Measurements from ENCODE around the gene ARNT2.

The ARNT2 gene

DNA sequence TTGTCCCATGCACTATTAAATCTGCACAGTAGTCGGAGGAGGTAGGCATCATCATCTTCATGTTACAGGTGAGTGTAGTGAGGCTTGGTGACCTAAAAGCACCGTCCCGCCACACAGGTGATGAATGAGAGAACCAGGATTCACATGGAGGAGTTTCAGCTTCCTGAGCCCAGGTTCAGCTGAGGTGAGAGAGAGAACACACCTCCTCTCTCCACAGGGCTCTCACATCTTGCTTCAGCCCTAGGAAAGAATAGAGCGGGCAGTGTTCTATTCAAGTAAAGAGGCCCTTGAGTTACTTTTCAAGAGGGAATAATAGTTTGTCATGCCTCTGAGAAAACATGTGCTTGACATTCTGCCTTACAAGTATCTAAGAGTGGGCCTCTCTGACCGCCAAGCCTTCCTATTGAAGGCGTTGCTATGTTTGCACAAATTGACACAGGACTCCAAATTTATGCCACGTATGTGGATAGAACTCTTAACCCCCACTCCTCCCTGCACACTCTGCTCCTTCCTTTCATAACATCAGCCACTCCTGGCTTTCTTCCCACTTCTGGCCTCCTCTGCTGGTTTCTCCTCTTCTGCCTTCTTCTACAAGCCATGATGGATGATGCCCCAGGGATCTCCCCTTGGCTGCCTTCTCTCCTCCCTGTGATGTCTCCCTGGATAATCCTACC is 152.6 kb downstream of the ARNT2 start:
- DNase-seq (ENCODE audit: low read depth) = no peak

GRCh38 chr15:80557441-80558234 is 153.5 kb downstream of the ARNT2 start:
- DNase-seq (ENCODE audit: low read depth) = no peak

DNA sequence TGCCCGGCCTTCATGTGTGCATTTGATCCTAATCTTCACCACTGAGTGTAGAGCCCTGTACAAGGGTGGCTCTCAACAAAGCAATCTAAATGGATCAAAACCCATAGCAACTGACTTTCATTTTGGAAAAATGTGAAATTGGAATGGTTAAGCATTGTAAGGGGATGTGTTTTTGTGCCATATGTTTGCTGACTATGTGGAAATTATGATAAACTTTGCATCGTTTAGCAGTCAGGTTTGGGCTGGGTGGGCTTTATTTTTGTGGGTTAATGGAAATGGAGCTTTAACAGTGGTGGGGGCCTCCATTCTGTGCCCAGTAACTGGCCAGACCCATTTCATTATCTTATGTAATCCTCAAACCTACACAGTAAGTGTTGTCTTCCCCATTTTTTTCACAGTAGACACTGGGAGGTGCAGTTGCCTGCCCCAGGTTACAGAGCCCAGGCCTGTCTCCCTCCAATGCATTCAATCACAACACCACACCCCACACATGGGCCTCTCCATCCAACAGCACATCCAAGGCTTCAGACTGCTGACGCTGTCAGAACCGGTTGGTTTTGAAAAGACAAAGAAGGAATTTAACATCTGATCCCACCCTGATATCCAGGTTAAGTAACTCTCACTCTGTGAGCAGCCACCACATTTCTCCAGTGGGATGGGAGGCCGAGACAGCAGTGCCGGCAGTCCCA is 154.6 kb downstream of the ARNT2 start:
- no peak for DNase-seq (ENCODE audit: low read depth)

- no peak for DNase-seq (ENCODE audit: low read depth)
Observed at GRCh38 chr15:80559320-80559693, 155.1 kb downstream of the ARNT2 start.

- no peak for DNase-seq (ENCODE audit: low read depth)
Observed at GRCh38 chr15:80559761-80560160, 155.6 kb downstream of the ARNT2 start.

DNA sequence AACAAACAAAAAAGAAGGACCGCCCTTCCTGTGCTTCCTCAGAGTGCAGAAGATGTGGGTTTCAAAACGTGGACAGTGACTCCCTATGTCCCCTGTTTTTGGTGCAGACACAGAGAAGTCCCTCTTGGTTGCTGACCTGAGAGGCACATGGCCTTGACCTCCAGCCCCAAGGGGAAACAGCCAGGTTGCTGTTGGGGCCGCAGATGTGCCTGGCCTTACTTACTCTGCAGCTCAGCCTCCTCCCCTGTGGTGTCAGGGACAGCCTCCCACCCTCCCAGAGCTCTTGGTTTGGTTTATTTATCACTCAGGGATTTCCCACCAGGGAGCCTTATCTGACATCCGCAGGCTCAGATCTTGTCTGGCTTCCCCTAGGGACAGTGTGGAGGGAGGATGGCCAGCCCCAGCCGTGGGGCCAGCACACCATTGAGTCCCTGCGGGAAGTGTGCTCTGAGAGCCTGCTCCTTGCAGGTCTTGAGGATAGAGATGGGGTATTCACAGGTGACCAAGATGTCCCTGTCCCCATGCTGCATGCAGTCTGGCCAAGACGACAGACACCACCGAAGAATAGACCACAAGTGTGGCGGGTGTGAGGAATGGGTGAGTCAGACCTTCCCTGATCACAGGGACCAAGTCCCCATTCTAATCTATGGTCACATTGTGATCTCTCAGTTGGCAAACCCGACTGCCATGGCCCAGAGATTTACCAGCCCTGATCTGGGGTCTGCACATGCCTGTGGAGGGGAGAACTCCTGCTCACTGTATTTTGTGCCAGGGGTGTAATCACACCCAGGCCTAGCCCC is 156.6 kb downstream of the ARNT2 start:
- DNase-seq (ENCODE audit: low read depth) = no peak

DNA sequence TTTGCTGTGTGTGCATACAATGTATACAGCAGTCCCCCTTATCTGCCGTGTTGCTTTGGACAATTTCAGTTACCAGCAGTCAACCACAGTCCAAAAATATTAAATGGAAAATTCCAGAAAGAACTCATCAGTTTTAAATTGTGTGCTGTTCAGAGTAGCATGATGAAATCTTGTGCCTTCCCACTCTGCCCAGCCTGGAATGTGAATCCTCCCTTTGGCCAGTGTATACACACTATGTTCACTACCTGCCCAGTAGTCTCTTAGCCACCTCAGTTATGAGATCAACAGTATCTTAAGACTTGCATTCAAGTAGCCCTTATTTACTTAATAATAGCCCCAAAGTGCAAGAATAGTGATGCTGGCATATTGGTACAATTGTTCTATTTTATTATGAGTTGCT is 157.3 kb downstream of the ARNT2 start:
- peak; percentile 51 for DNase-seq (ENCODE audit: low read depth)

GRCh38 chr15:80562033-80562432 is 157.9 kb downstream of the ARNT2 start:
- peak; percentile 31 for DNase-seq (ENCODE audit: low read depth)

GRCh38 chr15:80562846-80563245 is 158.7 kb downstream of the ARNT2 start:
- no peak for DNase-seq (ENCODE audit: low read depth)

DNA sequence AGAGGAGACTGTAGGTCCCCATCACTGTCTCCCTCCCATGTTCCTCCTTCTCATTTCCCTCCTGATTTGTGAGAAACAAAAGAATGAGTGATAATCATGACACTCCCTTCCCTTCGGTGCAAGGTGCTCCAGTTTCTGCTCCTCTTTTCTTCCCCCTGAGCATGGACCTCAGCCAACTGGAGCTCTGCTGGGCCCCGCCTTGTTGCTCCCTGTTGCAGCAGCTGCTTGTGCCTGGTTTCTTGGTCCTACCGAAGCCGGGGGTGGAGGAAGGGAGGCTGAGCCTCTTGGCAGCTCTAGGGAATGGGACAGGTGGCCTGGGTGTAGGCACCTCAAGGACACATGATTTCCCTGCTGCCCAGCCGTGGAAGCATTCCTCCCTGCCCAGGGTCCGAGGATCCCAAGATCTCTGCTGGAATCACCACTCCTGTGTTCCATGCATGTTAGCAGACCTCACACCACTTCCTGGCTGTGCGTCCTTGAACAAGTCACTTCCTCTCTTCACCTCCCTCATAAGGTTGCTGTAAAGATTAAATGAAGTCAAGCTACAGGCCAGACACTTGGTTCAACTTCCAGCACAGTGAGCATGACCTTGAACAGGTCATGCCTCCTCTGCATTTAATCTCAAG is 159.3 kb downstream of the ARNT2 start:
- no peak for DNase-seq (ENCODE audit: low read depth)

GRCh38 chr15:80564056-80564455 is 159.9 kb downstream of the ARNT2 start:
- DNase-seq (ENCODE audit: low read depth) = no peak

DNA sequence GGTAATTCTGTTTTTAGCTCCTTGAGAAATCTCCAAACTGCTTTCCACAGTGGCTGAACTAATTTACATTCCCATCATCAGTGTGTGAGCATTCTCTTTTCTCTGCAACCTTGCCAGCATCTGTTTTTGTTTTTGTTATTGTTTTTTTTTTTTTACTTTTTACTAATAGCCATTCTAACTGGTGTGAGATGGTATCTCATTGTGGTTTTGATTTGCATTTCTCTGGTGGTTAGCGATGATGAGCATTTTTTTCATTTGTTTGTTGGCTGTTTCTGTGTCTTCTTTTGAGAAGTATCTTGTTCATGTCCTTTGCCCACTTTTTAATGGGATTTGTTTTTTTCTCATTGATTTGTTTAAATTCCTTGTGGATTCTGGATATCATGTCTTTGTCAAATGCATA is 161.2 kb downstream of the ARNT2 start:
- no peak for DNase-seq (ENCODE audit: low read depth)

DNA sequence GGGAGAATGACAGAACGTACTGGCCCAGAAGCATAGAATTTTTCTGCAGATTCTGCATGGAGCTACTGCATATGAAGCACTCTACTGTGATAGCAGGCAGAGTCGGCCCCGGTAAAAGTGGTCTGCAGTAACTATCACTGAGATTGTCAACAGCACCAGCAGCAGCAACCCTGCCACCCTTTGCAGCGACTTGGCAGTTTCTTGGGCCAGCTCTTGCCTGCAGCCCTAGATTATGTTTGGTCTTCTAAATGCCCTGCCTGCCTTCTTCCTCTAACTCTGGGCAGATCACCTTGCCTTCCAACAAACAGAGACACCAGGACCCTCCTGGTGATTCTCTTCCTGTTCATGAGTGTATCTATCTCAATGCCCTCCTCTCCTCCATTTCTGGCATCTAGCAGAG is 161.8 kb downstream of the ARNT2 start:
- no peak for DNase-seq (ENCODE audit: low read depth)

GRCh38 chr15:80567721-80568157 is 163.6 kb downstream of the ARNT2 start:
- peak; percentile 86 for DNase-seq (ENCODE audit: low read depth)

DNA sequence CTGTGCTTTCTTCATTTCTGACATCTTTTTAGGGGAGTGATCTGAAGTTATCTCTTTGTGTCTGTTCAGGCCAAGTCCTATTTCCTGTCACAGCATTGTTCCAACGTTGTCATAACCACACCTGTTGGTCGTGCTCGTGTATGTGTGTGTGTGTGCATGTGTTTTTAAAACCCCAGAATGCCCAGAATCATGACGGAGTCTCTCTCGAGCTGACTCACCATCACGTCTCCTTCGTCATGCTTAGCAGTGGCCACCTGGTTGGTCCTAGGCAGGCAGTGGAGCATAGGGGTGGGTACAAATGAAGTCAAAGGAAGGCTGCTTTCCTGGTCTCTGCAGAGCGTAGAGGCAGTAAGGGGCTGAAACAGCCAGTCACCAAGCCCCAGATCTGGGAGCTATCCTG is 164.1 kb downstream of the ARNT2 start:
- DNase-seq (ENCODE audit: low read depth) = peak; percentile 54

GRCh38 chr15:80568876-80569605 is 164.9 kb downstream of the ARNT2 start:
- no peak for DNase-seq (ENCODE audit: low read depth)

DNA sequence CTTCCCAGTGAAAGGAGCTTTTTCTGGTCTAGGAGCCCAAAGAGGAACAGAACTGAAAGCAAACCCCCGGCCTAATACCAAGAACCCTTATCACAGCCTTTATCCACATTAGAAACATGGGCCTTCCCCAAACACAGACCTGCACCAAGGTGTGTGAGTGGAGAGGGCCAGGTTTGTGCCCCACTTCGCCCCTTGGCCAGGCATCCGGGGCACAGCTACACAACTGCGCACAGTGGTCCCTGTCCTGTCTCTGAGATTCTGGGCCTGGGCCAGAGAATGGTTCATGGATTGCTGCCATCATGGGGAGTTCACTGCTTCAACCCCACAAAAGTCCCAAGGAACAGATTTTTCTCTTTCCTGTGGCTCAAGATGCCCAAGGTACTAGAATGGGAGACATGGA is 165.5 kb downstream of the ARNT2 start:
- no peak for DNase-seq (ENCODE audit: low read depth)

DNA sequence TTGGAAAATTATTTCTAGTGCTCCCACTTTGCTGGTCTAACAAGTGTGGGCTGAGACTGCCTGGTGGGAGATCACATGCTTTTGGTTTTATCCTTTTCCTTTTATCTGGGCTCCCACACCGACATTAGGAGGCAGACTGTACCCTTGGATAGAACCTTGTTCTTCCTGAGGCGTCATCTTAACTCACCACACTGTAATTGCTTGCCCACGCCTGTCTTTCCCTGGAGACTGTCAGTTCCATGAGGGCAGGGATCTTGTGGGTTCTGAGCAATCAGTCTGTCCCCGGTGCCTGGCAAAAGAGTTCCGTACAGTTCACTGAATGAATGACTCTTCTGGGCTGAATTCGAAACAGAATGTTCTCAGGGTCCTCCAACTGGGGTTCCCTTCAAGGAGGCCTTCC is 166.4 kb downstream of the ARNT2 start:
- no peak for DNase-seq (ENCODE audit: low read depth)

- DNase-seq (ENCODE audit: low read depth) = no peak
Observed at GRCh38 chr15:80572337-80572736, 168.2 kb downstream of the ARNT2 start.

DNA sequence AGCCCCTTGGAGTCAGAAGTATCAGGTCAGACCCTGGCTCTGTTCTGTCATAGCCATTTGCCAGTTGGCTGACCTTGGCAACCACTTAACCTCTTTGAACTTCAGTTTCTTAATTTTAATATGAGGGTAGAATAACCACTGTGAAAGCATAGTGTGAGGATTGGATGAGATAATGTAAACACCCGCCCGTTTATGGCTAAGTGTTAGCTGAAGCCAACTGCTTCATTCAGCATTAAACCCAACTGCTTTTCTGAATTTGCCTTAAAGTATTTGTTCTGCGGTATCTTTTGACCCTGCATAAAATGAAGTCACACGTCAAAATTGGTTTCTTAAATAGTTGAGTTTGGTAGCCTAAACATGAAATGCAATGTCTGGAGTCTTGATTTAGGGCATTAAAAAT is 169.4 kb downstream of the ARNT2 start:
- no peak for DNase-seq (ENCODE audit: low read depth)

DNA sequence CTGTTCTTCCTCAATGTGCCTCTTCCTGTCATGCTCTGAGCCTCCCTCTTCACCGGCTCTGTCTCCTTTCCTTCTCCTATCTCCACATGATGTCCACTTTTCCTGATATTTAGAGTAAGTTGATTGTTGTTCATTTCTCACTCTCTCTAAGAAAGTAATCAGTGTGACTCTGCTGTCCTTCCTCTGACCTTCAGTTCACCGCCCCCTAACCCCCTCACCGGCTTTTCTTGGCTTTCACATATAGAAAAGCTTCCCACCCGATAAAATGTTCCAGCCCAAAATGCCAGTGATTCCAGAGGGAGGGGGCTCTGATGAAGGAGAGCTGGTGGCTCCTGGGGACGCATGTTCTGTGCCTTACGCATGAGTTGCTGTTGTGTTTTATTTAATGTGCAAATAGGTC is 170.4 kb downstream of the ARNT2 start:
- no peak for DNase-seq (ENCODE audit: low read depth)
